ENCODE results near the gene TBKBP1. TPM values are rescaled to one million over a fixed set of nuclear protein-coding genes. Genes with fewer than 3 reads are reported as not detected.

Gene TBKBP1
- polyA plus RNA-seq, 2 of the 4 experiments (the other 2 are of a cell fraction): 3.4 to 9.3 TPM

DNA sequence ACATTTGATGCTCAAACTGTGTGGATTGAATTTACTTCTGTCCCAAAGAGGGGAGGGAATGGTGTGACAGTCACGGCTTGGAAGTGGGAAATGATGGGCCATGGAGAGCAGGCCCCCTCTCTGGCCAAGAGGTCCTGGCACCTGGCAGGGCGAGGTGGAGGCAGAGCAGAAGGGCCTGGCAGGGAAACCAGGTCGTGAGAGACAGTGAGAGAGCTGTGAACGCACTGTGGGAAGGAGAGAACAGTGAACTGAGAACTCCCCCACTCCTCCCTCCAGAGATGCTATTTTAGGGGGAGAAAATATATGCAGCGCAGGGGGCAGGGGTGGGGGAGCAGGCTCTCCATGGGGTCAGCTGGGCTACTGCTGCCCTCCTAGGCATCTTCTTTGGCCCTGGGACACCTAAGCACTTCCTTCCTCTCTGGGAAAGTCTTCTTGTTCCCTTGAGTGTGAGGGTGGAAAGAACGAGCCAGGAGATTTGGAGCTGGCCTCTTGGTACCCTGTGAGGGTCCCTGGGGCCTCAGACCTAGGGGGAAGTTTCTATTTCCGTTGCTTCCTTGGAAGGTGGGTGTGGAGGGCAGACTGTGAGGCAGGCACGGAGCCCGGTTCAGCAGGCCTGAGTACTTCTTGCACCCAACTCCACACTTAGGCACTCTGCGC, 21.8 kb downstream of the TBKBP1 start (continued):
- TF ChIP-seq MAFK (IDR thresholded peaks at IDR 0.05; ENCODE audit: partially characterized antibody): no peak
- TF ChIP-seq, protein P1, sequence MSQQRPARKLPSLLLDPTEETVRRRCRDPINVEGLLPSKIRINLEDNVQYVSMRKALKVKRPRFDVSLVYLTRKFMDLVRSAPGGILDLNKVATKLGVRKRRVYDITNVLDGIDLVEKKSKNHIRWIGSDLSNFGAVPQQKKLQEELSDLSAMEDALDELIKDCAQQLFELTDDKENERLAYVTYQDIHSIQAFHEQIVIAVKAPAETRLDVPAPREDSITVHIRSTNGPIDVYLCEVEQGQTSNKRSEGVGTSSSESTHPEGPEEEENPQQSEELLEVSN (IDR thresholded peaks at IDR 0.05; ENCODE audit: borderline replicate concordance, low read depth): no peak
- no peak for TF ChIP-seq EP300 (IDR thresholded peaks at IDR 0.05)
- no peak for TF ChIP-seq MAZ (IDR thresholded peaks at IDR 0.05; ENCODE audit: borderline replicate concordance, low read depth, low read length)
- no peak for TF ChIP-seq NFE2L2 (conservative IDR thresholded peaks at IDR 0.05; ENCODE audit: low read length)
- no peak for TF ChIP-seq HOXB5 (CRISPR knock-in tag; IDR thresholded peaks at IDR 0.05)
- no peak for TF ChIP-seq POLR2A (IDR thresholded peaks at IDR 0.05; ENCODE audit: low read length)
- no peak for TF ChIP-seq ESRRA (IDR thresholded peaks at IDR 0.05; ENCODE audit: borderline replicate concordance, low read length)

DNA sequence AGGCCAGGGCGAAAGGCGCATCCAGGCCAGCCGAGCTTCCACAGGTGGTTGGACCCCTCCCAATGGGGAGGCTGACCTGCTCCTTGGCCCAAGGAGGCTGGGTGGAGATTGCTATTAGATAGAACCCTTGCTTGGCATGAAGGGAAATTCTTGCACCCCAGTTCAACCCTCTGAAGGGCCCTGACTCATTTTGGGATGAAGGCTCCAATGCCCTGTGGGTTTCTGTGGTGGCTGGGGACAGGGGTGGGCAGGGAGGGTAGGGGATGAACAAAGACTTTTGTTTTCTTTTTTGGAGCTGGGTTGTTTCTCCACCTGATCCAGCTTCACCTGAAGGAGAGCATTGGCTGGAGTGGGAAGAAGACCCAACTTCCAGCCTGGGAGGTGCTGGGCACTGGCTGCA, 22.4 kb downstream of the TBKBP1 start:
- H3K27ac ChIP-seq: no peak overlapping the region
- H3K9me3 ChIP-seq: no peaks in the 10 kb centered on the region
- ChIA-PET POLR2A (no interaction called here), CTCF (interaction anchor here (0.8 to 1.5 kb wide), 3 partner anchors 9 to 86 kb away, joined by 3 to 4 read pairs (median 3); no protein-coding TSS in a partner anchor)
- no peak for ATAC-seq
- peaks cover 13% of the 10 kb centered on the region for H3K4me1 ChIP-seq
- TF ChIP-seq CBX8 (IDR thresholded peaks at IDR 0.05) (no peak), EHF (CRISPR knock-in tag; IDR thresholded peaks at IDR 0.05) (no peak), EP300 (IDR thresholded peaks at IDR 0.05) (no peak), RFX5 (IDR thresholded peaks at IDR 0.05) (no peak), RARB (CRISPR knock-in tag; IDR thresholded peaks at IDR 0.05) (no peak), JUN (IDR thresholded peaks at IDR 0.05) (no peak), TP53 (CRISPR knock-in tag; IDR thresholded peaks at IDR 0.05) (no peak), MAZ (IDR thresholded peaks at IDR 0.05; ENCODE audit: borderline replicate concordance, low read depth, low read length) (no peak), PHF8 (IDR thresholded peaks at IDR 0.05; ENCODE audit: borderline replicate concordance, low read depth) (no peak)
- TF ChIP-seq, protein P2, sequence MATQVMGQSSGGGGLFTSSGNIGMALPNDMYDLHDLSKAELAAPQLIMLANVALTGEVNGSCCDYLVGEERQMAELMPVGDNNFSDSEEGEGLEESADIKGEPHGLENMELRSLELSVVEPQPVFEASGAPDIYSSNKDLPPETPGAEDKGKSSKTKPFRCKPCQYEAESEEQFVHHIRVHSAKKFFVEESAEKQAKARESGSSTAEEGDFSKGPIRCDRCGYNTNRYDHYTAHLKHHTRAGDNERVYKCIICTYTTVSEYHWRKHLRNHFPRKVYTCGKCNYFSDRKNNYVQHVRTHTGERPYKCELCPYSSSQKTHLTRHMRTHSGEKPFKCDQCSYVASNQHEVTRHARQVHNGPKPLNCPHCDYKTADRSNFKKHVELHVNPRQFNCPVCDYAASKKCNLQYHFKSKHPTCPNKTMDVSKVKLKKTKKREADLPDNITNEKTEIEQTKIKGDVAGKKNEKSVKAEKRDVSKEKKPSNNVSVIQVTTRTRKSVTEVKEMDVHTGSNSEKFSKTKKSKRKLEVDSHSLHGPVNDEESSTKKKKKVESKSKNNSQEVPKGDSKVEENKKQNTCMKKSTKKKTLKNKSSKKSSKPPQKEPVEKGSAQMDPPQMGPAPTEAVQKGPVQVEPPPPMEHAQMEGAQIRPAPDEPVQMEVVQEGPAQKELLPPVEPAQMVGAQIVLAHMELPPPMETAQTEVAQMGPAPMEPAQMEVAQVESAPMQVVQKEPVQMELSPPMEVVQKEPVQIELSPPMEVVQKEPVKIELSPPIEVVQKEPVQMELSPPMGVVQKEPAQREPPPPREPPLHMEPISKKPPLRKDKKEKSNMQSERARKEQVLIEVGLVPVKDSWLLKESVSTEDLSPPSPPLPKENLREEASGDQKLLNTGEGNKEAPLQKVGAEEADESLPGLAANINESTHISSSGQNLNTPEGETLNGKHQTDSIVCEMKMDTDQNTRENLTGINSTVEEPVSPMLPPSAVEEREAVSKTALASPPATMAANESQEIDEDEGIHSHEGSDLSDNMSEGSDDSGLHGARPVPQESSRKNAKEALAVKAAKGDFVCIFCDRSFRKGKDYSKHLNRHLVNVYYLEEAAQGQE (IDR thresholded peaks at IDR 0.05): no peak
- TF ChIP-seq, protein P3, sequence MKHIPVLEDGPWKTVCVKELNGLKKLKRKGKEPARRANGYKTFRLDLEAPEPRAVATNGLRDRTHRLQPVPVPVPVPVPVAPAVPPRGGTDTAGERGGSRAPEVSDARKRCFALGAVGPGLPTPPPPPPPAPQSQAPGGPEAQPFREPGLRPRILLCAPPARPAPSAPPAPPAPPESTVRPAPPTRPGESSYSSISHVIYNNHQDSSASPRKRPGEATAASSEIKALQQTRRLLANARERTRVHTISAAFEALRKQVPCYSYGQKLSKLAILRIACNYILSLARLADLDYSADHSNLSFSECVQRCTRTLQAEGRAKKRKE (CRISPR knock-in tag; IDR thresholded peaks at IDR 0.05; ENCODE audit: low read depth): no peak
- no peak overlapping the region for H3K4me2 ChIP-seq
- no peak for FAIRE-seq
- WGBS (ENCODE audit: missing lambda C conversion rate): 70% methylated on average over 3 of the region's 3 CpGs
- no peak overlapping the region for H3K4me3 ChIP-seq
- no peak for DNase-seq (ENCODE audit: low read depth in 1 of 2, low spot score in 1 of 2)

DNA sequence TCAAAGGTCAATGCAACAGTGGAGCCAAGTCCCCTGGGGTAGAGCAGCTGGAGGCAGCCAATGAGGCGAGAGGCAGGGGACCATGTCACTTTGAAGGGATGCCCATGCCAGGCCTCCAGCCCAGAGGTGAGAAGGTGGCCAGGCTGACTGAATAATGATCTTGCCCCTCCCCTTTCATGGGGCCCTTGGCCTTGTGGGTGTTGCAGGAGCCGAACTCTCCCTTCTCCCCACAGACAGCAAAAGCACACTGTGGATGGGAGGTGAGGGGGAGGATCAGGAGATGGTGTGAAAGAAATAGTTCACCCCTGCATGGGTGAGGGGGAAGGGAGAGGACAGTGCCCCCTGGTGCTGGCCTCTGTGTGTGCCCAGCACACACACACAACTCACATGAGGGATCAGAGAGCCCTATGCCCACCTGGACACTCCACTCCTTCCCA, 23.3 kb downstream of the TBKBP1 start:
- Histone ChIP-seq H3K9me3 (no peaks in the 10 kb centered on the region), H3K4me3 (no peak overlapping the region), H3K4me2 (no peak overlapping the region), H3K27ac (no peak overlapping the region), H3K4me1 (peaks cover 13% of the 10 kb centered on the region)
- ChIA-PET POLR2A (no interaction called here), CTCF (interaction anchor here (1.0 to 2.9 kb wide), 5 partner anchors 13 to 85 kb away, joined by 3 to 31 read pairs (median 4); no protein-coding TSS in a partner anchor)
- 46% methylated on average over 2 of the region's 2 CpGs for WGBS (ENCODE audit: missing lambda C conversion rate)
- TF ChIP-seq, protein P4, sequence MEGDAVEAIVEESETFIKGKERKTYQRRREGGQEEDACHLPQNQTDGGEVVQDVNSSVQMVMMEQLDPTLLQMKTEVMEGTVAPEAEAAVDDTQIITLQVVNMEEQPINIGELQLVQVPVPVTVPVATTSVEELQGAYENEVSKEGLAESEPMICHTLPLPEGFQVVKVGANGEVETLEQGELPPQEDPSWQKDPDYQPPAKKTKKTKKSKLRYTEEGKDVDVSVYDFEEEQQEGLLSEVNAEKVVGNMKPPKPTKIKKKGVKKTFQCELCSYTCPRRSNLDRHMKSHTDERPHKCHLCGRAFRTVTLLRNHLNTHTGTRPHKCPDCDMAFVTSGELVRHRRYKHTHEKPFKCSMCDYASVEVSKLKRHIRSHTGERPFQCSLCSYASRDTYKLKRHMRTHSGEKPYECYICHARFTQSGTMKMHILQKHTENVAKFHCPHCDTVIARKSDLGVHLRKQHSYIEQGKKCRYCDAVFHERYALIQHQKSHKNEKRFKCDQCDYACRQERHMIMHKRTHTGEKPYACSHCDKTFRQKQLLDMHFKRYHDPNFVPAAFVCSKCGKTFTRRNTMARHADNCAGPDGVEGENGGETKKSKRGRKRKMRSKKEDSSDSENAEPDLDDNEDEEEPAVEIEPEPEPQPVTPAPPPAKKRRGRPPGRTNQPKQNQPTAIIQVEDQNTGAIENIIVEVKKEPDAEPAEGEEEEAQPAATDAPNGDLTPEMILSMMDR (IDR thresholded peaks at IDR 0.05): peak; percentile 27; the same call in 1 of the 3 replicates
- 0 out of 3 replicates have a peak, but pooled peaks have one; percentile 11 for TF ChIP-seq SMC3 (IDR thresholded peaks at IDR 0.05)
- TF ChIP-seq EP300 (IDR thresholded peaks at IDR 0.05): no peak
- no peak for DNase-seq (ENCODE audit: low read depth in 1 of 2, low spot score in 1 of 2)
- peak; percentile 7 to 49; a peak in 3 of 6 replicates for ATAC-seq
- FAIRE-seq: no peak

All from A549 (cell line).